A673 (cell line): ENCODE data around the gene ANKRD28.

Source experiments
- EZH2 ChIP-seq: fragments of 200-600 bp; sonication (generic); IDR thresholded peaks from 2 replicates; pipeline ENCODE4 v1.6.1; 2017; ENCODE audit warnings: borderline replicate concordance, low read depth, mild to moderate bottlenecking, mixed read lengths, antibody characterized with exemption, low read length; ENCODE audit not compliant: poor library complexity, severe bottlenecking
- TF ChIP-seq, protein P1 (sequence below): fragments of 300-800, 200-600 bp; sonication (generic); conservative IDR thresholded peaks from 2 replicates; pipeline ENCODE4 v1.5.1; 2017; ENCODE audit warnings: low read depth, mild to moderate bottlenecking, antibody characterized with exemption, low read length, moderate library complexity, mixed read lengths

DNA sequence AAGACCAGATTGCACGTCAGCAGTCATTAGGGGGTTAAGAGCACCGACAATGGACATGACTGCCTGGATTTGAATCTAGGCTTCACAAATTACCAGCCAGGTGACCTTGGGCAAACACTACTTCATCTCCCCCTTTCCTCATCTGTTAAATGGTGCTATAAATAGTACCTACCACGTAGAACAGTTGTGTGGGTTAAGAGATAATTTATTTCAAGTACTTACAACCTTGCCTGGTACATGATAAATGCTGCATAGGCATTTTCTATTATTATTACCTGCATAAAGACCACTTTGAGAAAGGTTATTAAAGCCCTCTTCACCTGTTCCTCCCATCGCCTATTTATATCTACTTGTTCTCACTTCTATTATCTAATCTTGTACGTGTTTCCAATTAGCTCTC lies 131.5 kb downstream of the ANKRD28 start:
- TF ChIP-seq EZH2, result no peak
- TF ChIP-seq, protein P1, sequence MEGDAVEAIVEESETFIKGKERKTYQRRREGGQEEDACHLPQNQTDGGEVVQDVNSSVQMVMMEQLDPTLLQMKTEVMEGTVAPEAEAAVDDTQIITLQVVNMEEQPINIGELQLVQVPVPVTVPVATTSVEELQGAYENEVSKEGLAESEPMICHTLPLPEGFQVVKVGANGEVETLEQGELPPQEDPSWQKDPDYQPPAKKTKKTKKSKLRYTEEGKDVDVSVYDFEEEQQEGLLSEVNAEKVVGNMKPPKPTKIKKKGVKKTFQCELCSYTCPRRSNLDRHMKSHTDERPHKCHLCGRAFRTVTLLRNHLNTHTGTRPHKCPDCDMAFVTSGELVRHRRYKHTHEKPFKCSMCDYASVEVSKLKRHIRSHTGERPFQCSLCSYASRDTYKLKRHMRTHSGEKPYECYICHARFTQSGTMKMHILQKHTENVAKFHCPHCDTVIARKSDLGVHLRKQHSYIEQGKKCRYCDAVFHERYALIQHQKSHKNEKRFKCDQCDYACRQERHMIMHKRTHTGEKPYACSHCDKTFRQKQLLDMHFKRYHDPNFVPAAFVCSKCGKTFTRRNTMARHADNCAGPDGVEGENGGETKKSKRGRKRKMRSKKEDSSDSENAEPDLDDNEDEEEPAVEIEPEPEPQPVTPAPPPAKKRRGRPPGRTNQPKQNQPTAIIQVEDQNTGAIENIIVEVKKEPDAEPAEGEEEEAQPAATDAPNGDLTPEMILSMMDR, result no peak
